HL-60 (cell line): ENCODE data around the gene HSD17B12.

Experiments used
- DNase-seq, 2 experiments: peaks; one replicate each; pipeline ENCODE4 v3.0.0-alpha.2; 2010 to 2020; ENCODE audit warnings: low read depth in 1 of 2, low spot score in 1 of 2
- H3K27ac ChIP-seq: fragments of 250-450 bp; sonication (Bioruptor Pico); replicated peaks from 2 replicates; pipeline ENCODE4 v1.5.1; 2020; ENCODE audit warnings: mild to moderate bottlenecking, moderate library complexity
- H3K27me3 ChIP-seq: fragments of 250-450 bp; sonication (Bioruptor Pico); 2 replicates; pipeline ENCODE4 v1.5.1; 2021; ENCODE audit warnings: mild to moderate bottlenecking, moderate library complexity; ENCODE audit not compliant: insufficient read depth, poor library complexity, severe bottlenecking
- H3K4me3 ChIP-seq: replicated peaks from 2 replicates; pipeline ENCODE4 v1.5.1; 2011; ENCODE audit warnings: mild to moderate bottlenecking, control low read depth, low read length; ENCODE audit not compliant: insufficient read depth
- GABPA ChIP-seq: IDR thresholded peaks from 2 replicates; pipeline ENCODE4 v1.6.1; 2012; ENCODE audit warnings: low read depth
- POLR2AphosphoS5 ChIP-seq: IDR thresholded peaks from 2 replicates; pipeline ENCODE4 v1.6.1; 2012; ENCODE audit warnings: low read depth
- SPI1 ChIP-seq: IDR thresholded peaks from 2 replicates; pipeline ENCODE4 v1.6.1; 2012; ENCODE audit warnings: low read depth, mild to moderate bottlenecking, borderline replicate concordance
- TF ChIP-seq, protein P1 (sequence below): IDR thresholded peaks from one replicate; pipeline ENCODE4 v1.5.1; 2011; ENCODE audit warnings: low read length, control low read depth, inconsistent platforms; ENCODE audit not compliant: insufficient read depth
- TF ChIP-seq, protein P2 (sequence below): IDR thresholded peaks from 2 replicates; pipeline ENCODE4 v1.6.1; 2012; ENCODE audit warnings: low read depth; ENCODE audit not compliant: insufficient replicate concordance

HSD17B12 gene

DNA sequence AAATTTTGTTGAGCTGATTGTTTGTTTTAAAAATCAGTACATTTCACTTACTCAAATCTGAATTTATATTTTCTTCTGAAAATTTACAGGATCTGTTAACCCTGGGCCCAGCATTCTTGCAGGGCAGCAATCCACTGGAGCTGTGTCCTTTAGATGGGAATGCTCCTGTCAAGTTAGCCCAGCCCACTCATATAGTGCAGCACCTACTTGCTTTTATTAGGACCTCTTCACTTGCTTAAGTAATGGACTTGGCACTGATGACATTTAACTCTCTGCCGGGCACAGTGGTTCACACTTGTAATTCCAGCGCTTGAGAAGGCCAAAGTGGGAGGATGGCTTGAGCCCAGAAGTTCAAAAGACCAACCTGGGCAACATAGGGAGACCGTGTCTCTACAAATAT lies 89.6 kb downstream of the HSD17B12 start:
- TF ChIP-seq SPI1 (no peak), POLR2AphosphoS5 (no peak), GABPA (no peak)
- TF ChIP-seq, protein P1, sequence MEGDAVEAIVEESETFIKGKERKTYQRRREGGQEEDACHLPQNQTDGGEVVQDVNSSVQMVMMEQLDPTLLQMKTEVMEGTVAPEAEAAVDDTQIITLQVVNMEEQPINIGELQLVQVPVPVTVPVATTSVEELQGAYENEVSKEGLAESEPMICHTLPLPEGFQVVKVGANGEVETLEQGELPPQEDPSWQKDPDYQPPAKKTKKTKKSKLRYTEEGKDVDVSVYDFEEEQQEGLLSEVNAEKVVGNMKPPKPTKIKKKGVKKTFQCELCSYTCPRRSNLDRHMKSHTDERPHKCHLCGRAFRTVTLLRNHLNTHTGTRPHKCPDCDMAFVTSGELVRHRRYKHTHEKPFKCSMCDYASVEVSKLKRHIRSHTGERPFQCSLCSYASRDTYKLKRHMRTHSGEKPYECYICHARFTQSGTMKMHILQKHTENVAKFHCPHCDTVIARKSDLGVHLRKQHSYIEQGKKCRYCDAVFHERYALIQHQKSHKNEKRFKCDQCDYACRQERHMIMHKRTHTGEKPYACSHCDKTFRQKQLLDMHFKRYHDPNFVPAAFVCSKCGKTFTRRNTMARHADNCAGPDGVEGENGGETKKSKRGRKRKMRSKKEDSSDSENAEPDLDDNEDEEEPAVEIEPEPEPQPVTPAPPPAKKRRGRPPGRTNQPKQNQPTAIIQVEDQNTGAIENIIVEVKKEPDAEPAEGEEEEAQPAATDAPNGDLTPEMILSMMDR = no peak
- TF ChIP-seq, protein P2, sequence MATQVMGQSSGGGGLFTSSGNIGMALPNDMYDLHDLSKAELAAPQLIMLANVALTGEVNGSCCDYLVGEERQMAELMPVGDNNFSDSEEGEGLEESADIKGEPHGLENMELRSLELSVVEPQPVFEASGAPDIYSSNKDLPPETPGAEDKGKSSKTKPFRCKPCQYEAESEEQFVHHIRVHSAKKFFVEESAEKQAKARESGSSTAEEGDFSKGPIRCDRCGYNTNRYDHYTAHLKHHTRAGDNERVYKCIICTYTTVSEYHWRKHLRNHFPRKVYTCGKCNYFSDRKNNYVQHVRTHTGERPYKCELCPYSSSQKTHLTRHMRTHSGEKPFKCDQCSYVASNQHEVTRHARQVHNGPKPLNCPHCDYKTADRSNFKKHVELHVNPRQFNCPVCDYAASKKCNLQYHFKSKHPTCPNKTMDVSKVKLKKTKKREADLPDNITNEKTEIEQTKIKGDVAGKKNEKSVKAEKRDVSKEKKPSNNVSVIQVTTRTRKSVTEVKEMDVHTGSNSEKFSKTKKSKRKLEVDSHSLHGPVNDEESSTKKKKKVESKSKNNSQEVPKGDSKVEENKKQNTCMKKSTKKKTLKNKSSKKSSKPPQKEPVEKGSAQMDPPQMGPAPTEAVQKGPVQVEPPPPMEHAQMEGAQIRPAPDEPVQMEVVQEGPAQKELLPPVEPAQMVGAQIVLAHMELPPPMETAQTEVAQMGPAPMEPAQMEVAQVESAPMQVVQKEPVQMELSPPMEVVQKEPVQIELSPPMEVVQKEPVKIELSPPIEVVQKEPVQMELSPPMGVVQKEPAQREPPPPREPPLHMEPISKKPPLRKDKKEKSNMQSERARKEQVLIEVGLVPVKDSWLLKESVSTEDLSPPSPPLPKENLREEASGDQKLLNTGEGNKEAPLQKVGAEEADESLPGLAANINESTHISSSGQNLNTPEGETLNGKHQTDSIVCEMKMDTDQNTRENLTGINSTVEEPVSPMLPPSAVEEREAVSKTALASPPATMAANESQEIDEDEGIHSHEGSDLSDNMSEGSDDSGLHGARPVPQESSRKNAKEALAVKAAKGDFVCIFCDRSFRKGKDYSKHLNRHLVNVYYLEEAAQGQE = no peak
- Histone ChIP-seq H3K27me3 (no peaks in the 10 kb centered on the region), H3K27ac (no peak overlapping the region), H3K4me3 (no peak overlapping the region)
- no peak for DNase-seq

DNA sequence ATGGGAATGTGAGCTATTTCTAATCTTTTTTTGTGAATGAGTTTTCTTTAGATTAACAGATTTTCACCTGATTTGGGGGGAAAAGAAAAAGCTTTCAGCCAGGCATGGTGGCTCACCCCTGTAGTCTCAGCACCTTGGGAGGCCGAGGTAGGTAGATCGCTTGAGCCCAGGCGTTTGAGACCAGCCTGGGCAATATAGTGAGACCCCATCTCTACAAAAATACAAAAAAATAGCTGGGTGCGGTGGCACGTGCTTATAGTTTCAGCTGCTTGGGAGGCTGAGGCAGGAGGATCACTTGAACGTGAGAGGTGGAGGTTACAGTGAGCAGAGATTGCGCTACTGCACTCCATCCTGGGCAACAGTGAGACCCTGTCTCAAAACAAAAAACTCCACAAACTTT lies 92.2 kb downstream of the HSD17B12 start:
- no peaks in the 10 kb centered on the region for H3K27me3 ChIP-seq

DNA sequence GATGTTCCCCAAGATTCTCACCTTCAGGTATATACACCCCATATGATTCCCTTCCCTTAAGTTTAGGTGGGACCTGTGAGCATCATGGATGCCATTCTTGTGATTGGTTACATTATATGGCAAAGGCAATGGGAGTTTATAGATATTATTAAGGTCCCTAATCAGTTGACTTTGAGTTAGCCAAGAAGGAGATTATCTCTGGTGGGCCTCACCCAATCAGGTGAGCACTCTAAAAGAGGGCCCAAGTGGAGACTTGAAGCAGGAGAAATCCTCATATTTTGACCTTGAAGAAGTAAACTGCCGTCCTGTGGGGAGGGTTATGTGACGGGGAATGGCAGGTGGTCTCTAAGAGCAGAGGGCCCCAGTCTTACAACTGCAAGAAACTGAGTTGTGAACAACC lies 94.2 kb downstream of the HSD17B12 start:
- Histone ChIP-seq H3K4me3 (no peak overlapping the region), H3K27me3 (no peaks in the 10 kb centered on the region), H3K27ac (no peak overlapping the region)
- DNase-seq = no peak
- TF ChIP-seq, protein P2 = no peak
- TF ChIP-seq GABPA (no peak), POLR2AphosphoS5 (no peak), SPI1 (no peak)
- TF ChIP-seq, protein P1 = no peak

More for the DNA sequence above, 92.2 kb downstream of the HSD17B12 start:
- no peak for DNase-seq
- H3K4me3 ChIP-seq = no peak overlapping the region
- no peak overlapping the region for H3K27ac ChIP-seq
- TF ChIP-seq POLR2AphosphoS5 = no peak
- no peak for TF ChIP-seq GABPA
- TF ChIP-seq, protein P2 = no peak
- no peak for TF ChIP-seq SPI1
- TF ChIP-seq, protein P1 = no peak
